Right renal pelvis (tissue), 4 donors: Measurements from ENCODE around the gene ATG10. TPM values are rescaled to one million over a fixed set of nuclear protein-coding genes. Genes with fewer than 3 reads are reported as not detected.

Experiments used
- DNase-seq, 4 donors: peaks; one replicate each; pipeline ENCODE4 v3.0.0-alpha.2; 2013; ENCODE audit warnings: low read depth in 4 of 4, low spot score in 3 of 4, missing footprints in 1 of 4
- polyA plus RNA-seq, 4 donors: library from polyadenylated mRNA; unstranded; fragments of 120-200 nt; gene quantifications; one replicate each; pipeline ENCODE4 v1.2.1, GENCODE V29; 2013; ENCODE audit not compliant: insufficient read length in 4 of 4

ATG10 gene
- polyA plus RNA-seq, 4 donors, result 11.2 to 17.1 (median 12.7) TPM

- DNase-seq, result no peak
These were observed 189.1 kb downstream of the ATG10 start for GRCh38 chr5:82160948-82161347.

GRCh38 chr5:82162573-82162972 lies 190.8 kb downstream of the ATG10 start:
- no peak for DNase-seq

GRCh38 chr5:82163452-82164175 lies 191.8 kb downstream of the ATG10 start:
- DNase-seq, result no peak

- no peak for DNase-seq
These were observed 192.6 kb downstream of the ATG10 start for GRCh38 chr5:82164176-82164976.

- DNase-seq, result no peak
These were observed 193.3 kb downstream of the ATG10 start for GRCh38 chr5:82164977-82165713.

GRCh38 chr5:82165740-82166530 lies 194.1 kb downstream of the ATG10 start:
- peak; percentile 48 to 69 (median 64) for DNase-seq

- DNase-seq, result no peak
These were observed 195.6 kb downstream of the ATG10 start for GRCh38 chr5:82167372-82167935.

- no peak for DNase-seq
These were observed 196.5 kb downstream of the ATG10 start for GRCh38 chr5:82168294-82168693.

- no peak for DNase-seq
These were observed 198.1 kb downstream of the ATG10 start for GRCh38 chr5:82169892-82170291.

GRCh38 chr5:82174128-82174918 lies 202.5 kb downstream of the ATG10 start:
- DNase-seq, result no peak

GRCh38 chr5:82174919-82175219 lies 203.0 kb downstream of the ATG10 start:
- DNase-seq, result no peak

GRCh38 chr5:82176115-82176814 lies 204.4 kb downstream of the ATG10 start:
- no peak for DNase-seq

- no peak for DNase-seq
These were observed 206.6 kb downstream of the ATG10 start for GRCh38 chr5:82178378-82178777.

GRCh38 chr5:82182662-82183061 lies 210.8 kb downstream of the ATG10 start:
- no peak for DNase-seq

GRCh38 chr5:82183828-82184227 lies 212.0 kb downstream of the ATG10 start:
- no peak for DNase-seq

- no peak for DNase-seq
These were observed 214.0 kb downstream of the ATG10 start for GRCh38 chr5:82185851-82186250.

- no peak for DNase-seq
These were observed 225.7 kb downstream of the ATG10 start for GRCh38 chr5:82197550-82197949.

- no peak for DNase-seq
These were observed 232.7 kb downstream of the ATG10 start for GRCh38 chr5:82204567-82204966.

- DNase-seq, result no peak
These were observed 233.2 kb downstream of the ATG10 start for GRCh38 chr5:82205005-82205404.
